ENCODE measurements around the gene TRMT10A. TPM values are rescaled to one million over a fixed set of nuclear protein-coding genes. Genes with fewer than 3 reads are reported as not detected.

The TRMT10A gene
- total RNA-seq, 1 experiment from 2014 or later = 8.8 TPM

- H3K36me3 ChIP-seq = no peaks in the 10 kb centered on the region
- no peaks in the 10 kb centered on the region for H3K9me3 ChIP-seq (replicated peaks)
- H3K4me1 ChIP-seq = no peaks in the 10 kb centered on the region
Observed at GRCh38 chr4:99518601-99519295, 45.1 kb downstream of the TRMT10A start.

GRCh38 chr4:99510721-99511120 lies 53.1 kb downstream of the TRMT10A start, which contains the start of gene C4orf17:
Gene C4orf17 (plus strand): TSS chr4:99511021. CDS start chr4:99513082, 2,061 bp downstream.
- DNase-seq = no peak
- H3K4me3 ChIP-seq = no peak within 1 kb of the TSS
- no peak within 1 kb of the TSS for H3K27ac ChIP-seq
- no peaks in the 10 kb centered on the region for H3K36me3 ChIP-seq
- H3K9me3 ChIP-seq (replicated peaks) = no peaks in the 10 kb centered on the region
- H3K4me1 ChIP-seq = no peaks in the 10 kb centered on the region
- no peaks in the 10 kb centered on the region for H3K27me3 ChIP-seq

More at GRCh38 chr4:99518601-99519295, 45.1 kb downstream of the TRMT10A start:
- Histone ChIP-seq H3K27ac (no peak overlapping the region), H3K4me3 (no peak overlapping the region), H3K27me3 (no peaks in the 10 kb centered on the region)
- no peak for DNase-seq

- Histone ChIP-seq H3K27me3 (no peaks in the 10 kb centered on the region), H3K27ac (no peak overlapping the region), H3K4me3 (no peak overlapping the region), H3K9me3 (replicated peaks) (no peaks in the 10 kb centered on the region), H3K4me1 (peaks cover 8% of the 10 kb centered on the region; the same call in 1 of the 2 replicates), H3K36me3 (no peaks in the 10 kb centered on the region)
- no peak for DNase-seq
Observed at GRCh38 chr4:99507762-99508161, 56.1 kb downstream of the TRMT10A start.

- Histone ChIP-seq H3K4me1 (peaks cover 8% of the 10 kb centered on the region; the same call in 1 of the 2 replicates), H3K27me3 (no peaks in the 10 kb centered on the region), H3K27ac (no peak overlapping the region), H3K9me3 (replicated peaks) (no peaks in the 10 kb centered on the region), H3K36me3 (no peaks in the 10 kb centered on the region), H3K4me3 (no peak overlapping the region)
- DNase-seq = no peak
Observed at GRCh38 chr4:99507349-99507748, 56.5 kb downstream of the TRMT10A start.

GRCh38 chr4:99506781-99507180 lies 57.1 kb downstream of the TRMT10A start:
- no peaks in the 10 kb centered on the region for H3K27me3 ChIP-seq
- DNase-seq = peak; percentile 6 to 18
- H3K36me3 ChIP-seq = no peaks in the 10 kb centered on the region
- no peaks in the 10 kb centered on the region for H3K9me3 ChIP-seq (replicated peaks)
- H3K27ac ChIP-seq = no peak overlapping the region
- H3K4me3 ChIP-seq = no peak overlapping the region
- H3K4me1 ChIP-seq = peaks cover 8% of the 10 kb centered on the region; the same call in 1 of the 2 replicates

GRCh38 chr4:99504804-99505502 lies 58.9 kb downstream of the TRMT10A start:
- Histone ChIP-seq H3K4me1 (peaks cover 8% of the 10 kb centered on the region; the same call in 1 of the 2 replicates), H3K36me3 (no peaks in the 10 kb centered on the region), H3K9me3 (replicated peaks) (no peaks in the 10 kb centered on the region), H3K4me3 (no peak overlapping the region), H3K27ac (no peak overlapping the region; the same call in 1 of the 2 replicates), H3K27me3 (no peaks in the 10 kb centered on the region)
- peak; percentile 42 to 53 for DNase-seq

Other genes with a start within 250 kb of the TRMT10A start
- not detected in 2 replicates for gene ADH1B, start 242.6 kb downstream of the TRMT10A start, total RNA-seq (2014; rRNA removed; shearing (Covaris generic))
- gene ADH1C, start 211.3 kb downstream of the TRMT10A start, total RNA-seq (2014; rRNA removed; shearing (Covaris generic)) = not detected in 2 replicates
- gene ADH7, start 128.7 kb downstream of the TRMT10A start, total RNA-seq (2014; rRNA removed; shearing (Covaris generic)) = not detected in 2 replicates
- not detected in 2 replicates for gene C4orf17, start 53.0 kb downstream of the TRMT10A start, total RNA-seq (2014; rRNA removed; shearing (Covaris generic))
- 0.20 TPM in 1 of 2 replicates, not detected in the other for gene MTTP, start 10.8 kb upstream of the TRMT10A start, total RNA-seq (2014; rRNA removed; shearing (Covaris generic))
- 8.8 and 10.1 TPM in 2 replicates for gene C4orf54, start 93.8 kb upstream of the TRMT10A start, total RNA-seq (2014; rRNA removed; shearing (Covaris generic))

Measured in SJCRH30 (cell line).